Measurements from ENCODE around the gene FKBP5. TPM values are rescaled to one million over a fixed set of nuclear protein-coding genes. Genes with fewer than 3 reads are reported as not detected.
"Not testable (repeated sequence)": the region's sequence is repeated elsewhere in the genome, so short reads cannot be mapped to it uniquely, and the experiment has no call there.

Gene FKBP5
- total RNA-seq, 1 experiment from 2014 or later: 12.4 TPM

DNA sequence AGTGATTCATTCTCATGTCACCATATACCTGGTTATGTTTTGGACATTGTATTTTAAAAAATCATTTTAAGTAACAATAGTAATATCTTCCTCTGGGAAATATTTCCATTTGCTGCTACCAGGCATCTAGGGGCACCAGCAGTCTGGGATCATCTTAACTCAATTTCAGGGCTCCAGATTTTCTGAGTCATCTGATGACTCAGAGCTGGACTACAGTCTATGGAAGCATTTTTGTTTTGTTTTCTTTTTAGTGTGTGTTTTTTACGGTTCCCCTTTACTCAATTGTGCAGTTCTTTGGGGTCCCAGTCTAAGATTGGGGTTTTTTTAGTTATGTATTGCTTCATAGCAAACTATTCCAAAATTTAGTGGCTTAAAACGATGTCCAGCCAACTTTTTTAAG, 5.7 kb upstream of the FKBP5 start:
- H3K36me3 ChIP-seq (ENCODE audit: low read depth, low read length): no peaks in the 10 kb centered on the region
- POLR2A ChIA-PET (ENCODE audit: unreplicated experiment): no interaction called here
- no peaks in the 10 kb centered on the region for H3K9me2 ChIP-seq (replicated peaks; ENCODE audit: low read length)
- no peak overlapping the region for H3K9ac ChIP-seq (ENCODE audit: low read length)
- H3K79me2 ChIP-seq (ENCODE audit: low read length): no peaks in the 10 kb centered on the region
- H3K9me3 ChIP-seq (ENCODE audit: low read length): no peaks in the 10 kb centered on the region; the same call in 1 of the 2 replicates
- no peaks in the 10 kb centered on the region for H3K27me3 ChIP-seq (ENCODE audit: low read length)
- H4K20me1 ChIP-seq (ENCODE audit: low read length): no peaks in the 10 kb centered on the region
- H3K4me3 ChIP-seq (ENCODE audit: low read length): no peak overlapping the region
- H2AFZ ChIP-seq (ENCODE audit: low read length): no peak overlapping the region
- H3F3A ChIP-seq (ENCODE audit: low read length, unreplicated experiment): no peaks in the 10 kb centered on the region
- intact Hi-C loops (cut with micrococcal nuclease): no loop called here
- no peak overlapping the region for H3K27ac ChIP-seq (ENCODE audit: low read length)
- H3K4me2 ChIP-seq (ENCODE audit: low read length): no peak overlapping the region
- TF ChIP-seq, protein P1, sequence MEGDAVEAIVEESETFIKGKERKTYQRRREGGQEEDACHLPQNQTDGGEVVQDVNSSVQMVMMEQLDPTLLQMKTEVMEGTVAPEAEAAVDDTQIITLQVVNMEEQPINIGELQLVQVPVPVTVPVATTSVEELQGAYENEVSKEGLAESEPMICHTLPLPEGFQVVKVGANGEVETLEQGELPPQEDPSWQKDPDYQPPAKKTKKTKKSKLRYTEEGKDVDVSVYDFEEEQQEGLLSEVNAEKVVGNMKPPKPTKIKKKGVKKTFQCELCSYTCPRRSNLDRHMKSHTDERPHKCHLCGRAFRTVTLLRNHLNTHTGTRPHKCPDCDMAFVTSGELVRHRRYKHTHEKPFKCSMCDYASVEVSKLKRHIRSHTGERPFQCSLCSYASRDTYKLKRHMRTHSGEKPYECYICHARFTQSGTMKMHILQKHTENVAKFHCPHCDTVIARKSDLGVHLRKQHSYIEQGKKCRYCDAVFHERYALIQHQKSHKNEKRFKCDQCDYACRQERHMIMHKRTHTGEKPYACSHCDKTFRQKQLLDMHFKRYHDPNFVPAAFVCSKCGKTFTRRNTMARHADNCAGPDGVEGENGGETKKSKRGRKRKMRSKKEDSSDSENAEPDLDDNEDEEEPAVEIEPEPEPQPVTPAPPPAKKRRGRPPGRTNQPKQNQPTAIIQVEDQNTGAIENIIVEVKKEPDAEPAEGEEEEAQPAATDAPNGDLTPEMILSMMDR (conservative IDR thresholded peaks at IDR 0.05; ENCODE audit: low read depth, low read length): no peak
- TF ChIP-seq EZH2phosphoT487 (IDR thresholded peaks at IDR 0.05; ENCODE audit: borderline replicate concordance, low read length) (no peak), EZH2 (IDR thresholded peaks at IDR 0.05; ENCODE audit: low read length, unreplicated experiment) (no peak)
- ATAC-seq (0 out of 2 replicates have a peak, but pooled peaks have one; percentile 38), DNase-seq (peak; percentile 62)
- BruUV-seq (replicated peaks): no TSS peak
- CTCF ChIA-PET: no interaction called here
- H3K4me1 ChIP-seq (ENCODE audit: insufficient read depth, low read length): no peaks in the 10 kb centered on the region

DNA sequence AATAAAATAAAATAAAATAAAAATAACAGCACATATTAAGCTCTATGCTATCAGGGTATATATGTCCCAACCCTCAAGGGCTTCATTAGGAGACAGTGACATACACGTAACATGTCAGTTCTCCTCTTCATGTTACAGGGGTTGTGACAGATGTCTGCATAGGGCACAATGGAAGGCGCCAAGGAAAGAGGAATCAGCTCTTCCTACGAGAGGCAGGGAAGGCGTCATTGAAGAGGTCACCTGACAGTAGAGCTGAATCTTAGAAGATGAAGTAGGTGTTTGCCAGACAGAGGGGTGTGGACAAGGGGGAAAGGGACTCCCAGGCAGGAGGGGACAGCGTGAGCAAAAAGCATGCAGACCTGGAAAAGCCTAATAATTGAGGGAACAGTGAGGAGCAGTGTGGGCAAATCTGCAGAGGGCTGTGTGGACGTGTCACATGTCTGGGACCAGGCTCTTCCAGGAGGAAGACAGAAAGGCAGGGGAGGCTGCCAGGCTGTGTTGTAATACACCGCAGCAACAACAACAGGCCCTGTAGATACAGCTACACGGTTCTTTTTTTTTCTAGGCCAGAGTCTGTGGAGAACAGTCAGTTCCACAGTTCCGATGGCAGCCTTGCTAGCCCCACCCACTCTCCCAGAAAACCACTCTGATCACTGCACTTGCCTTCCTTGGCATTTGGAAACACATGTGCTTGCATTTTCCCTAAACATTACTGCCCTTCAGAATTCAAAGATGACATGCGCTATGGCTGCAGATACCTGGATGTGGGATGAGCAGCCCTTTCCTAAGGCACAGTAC, 2.5 kb upstream of the FKBP5 start:
- H3K36me3 ChIP-seq (ENCODE audit: low read depth, low read length): no peaks in the 10 kb centered on the region
- BruUV-seq (replicated peaks): no TSS peak
- H3K4me3 ChIP-seq (ENCODE audit: low read length): no peak overlapping the region
- H3K9me2 ChIP-seq (replicated peaks; ENCODE audit: low read length): no peaks in the 10 kb centered on the region
- H3K79me2 ChIP-seq (ENCODE audit: low read length): peaks cover 19% of the 10 kb centered on the region
- H3K27ac ChIP-seq (ENCODE audit: low read length): no peak overlapping the region
- H3K27me3 ChIP-seq (ENCODE audit: low read length): no peaks in the 10 kb centered on the region
- H3K9me3 ChIP-seq (ENCODE audit: low read length): no peaks in the 10 kb centered on the region; the same call in 1 of the 2 replicates
- H3K4me2 ChIP-seq (ENCODE audit: low read length): no peak overlapping the region
- no peaks in the 10 kb centered on the region for H4K20me1 ChIP-seq (ENCODE audit: low read length)
- H3K9ac ChIP-seq (ENCODE audit: low read length): no peak overlapping the region
- H3F3A ChIP-seq (ENCODE audit: low read length, unreplicated experiment): no peaks in the 10 kb centered on the region
- intact Hi-C loops (cut with micrococcal nuclease): no loop called here
- CTCF ChIA-PET: no interaction called here
- no peak for ATAC-seq
- POLR2A ChIA-PET (ENCODE audit: unreplicated experiment): no interaction called here
- TF ChIP-seq, protein P1 (conservative IDR thresholded peaks at IDR 0.05; ENCODE audit: low read depth, low read length): no peak
- TF ChIP-seq EZH2 (IDR thresholded peaks at IDR 0.05; ENCODE audit: low read length, unreplicated experiment) (no peak), EZH2phosphoT487 (IDR thresholded peaks at IDR 0.05; ENCODE audit: borderline replicate concordance, low read length) (no peak)
- H3K4me1 ChIP-seq (ENCODE audit: insufficient read depth, low read length): peaks cover 7% of the 10 kb centered on the region; the same call in 1 of the 2 replicates
- DNase-seq: no peak
- no peak overlapping the region for H2AFZ ChIP-seq (ENCODE audit: low read length)

DNA sequence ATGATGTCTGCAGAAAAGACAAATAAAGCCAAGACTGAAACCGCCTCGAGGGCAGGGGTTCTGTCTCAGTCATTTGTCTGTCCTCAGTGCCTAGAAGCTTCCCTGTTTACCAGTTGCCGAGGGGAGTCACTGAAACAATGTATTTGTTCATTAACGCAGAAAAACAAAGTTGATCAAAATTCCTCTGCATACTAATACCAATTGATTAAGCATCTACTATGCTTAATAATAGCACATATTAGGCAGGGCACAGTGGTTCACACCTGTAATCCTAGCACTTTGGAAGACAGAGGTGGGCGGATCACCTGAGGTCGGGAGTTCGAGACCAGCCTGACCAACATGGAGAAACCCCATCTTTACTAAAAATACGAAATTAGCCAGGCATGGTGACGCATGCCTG, 1.8 kb upstream of the FKBP5 start:
- ChIA-PET CTCF (no interaction called here), POLR2A (ENCODE audit: unreplicated experiment) (no interaction called here)
- intact Hi-C loops (cut with micrococcal nuclease): no loop called here
- Histone ChIP-seq H3F3A (ENCODE audit: low read length, unreplicated experiment) (no peaks in the 10 kb centered on the region), H3K4me3 (ENCODE audit: low read length) (no peak overlapping the region), H3K27me3 (ENCODE audit: low read length) (no peaks in the 10 kb centered on the region), H3K27ac (ENCODE audit: low read length) (no peak overlapping the region), H3K4me2 (ENCODE audit: low read length) (no peak overlapping the region), H3K9me3 (ENCODE audit: low read length) (no peaks in the 10 kb centered on the region; the same call in 1 of the 2 replicates), H3K36me3 (ENCODE audit: low read depth, low read length) (no peaks in the 10 kb centered on the region), H4K20me1 (ENCODE audit: low read length) (no peaks in the 10 kb centered on the region), H3K4me1 (ENCODE audit: insufficient read depth, low read length) (peaks cover 7% of the 10 kb centered on the region; the same call in 1 of the 2 replicates), H3K9ac (ENCODE audit: low read length) (no peak overlapping the region), H3K9me2 (replicated peaks; ENCODE audit: low read length) (no peaks in the 10 kb centered on the region), H3K79me2 (ENCODE audit: low read length) (peaks cover 25% of the 10 kb centered on the region), H2AFZ (ENCODE audit: low read length) (no peak overlapping the region)
- BruUV-seq (replicated peaks): no TSS peak
- no peak for TF ChIP-seq EZH2 (IDR thresholded peaks at IDR 0.05; ENCODE audit: low read length, unreplicated experiment)
- TF ChIP-seq EZH2phosphoT487 (IDR thresholded peaks at IDR 0.05; ENCODE audit: borderline replicate concordance, low read length): no peak
- TF ChIP-seq, protein P1 (conservative IDR thresholded peaks at IDR 0.05; ENCODE audit: low read depth, low read length): no peak
- DNase-seq: no peak
- ATAC-seq: no peak

DNA sequence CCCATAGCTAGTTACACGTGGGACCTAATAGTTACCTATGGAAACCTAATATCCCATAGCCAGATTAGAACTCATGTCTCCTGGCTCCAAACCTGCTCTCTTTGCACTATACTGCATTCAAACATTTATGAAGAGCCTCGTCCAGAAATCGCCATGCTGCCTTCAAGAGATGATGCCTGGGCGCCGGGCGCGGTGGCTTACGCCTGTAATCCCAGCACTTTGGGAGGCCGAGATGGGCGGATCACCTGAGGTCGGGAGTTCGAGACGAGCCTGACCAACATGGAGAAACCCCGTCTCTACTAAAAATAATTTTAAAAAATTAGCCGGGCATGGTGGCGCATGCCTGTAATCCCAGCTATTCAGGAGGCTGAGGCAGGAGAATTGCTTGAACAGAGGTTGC, 1.3 kb upstream of the FKBP5 start:
- H3K4me1 ChIP-seq (ENCODE audit: insufficient read depth, low read length); POLR2A ChIA-PET (ENCODE audit: unreplicated experiment); H3K27ac ChIP-seq (ENCODE audit: low read length): not testable (repeated sequence)

More for the DNA sequence above, 1.3 kb upstream of the FKBP5 start:
- BruUV-seq (replicated peaks); intact Hi-C loops (cut with micrococcal nuclease); H3K9me3 ChIP-seq (ENCODE audit: low read length); CTCF ChIA-PET; H3K4me2 ChIP-seq (ENCODE audit: low read length); H3K36me3 ChIP-seq (ENCODE audit: low read depth, low read length); H2AFZ ChIP-seq (ENCODE audit: low read length); H3K9me2 ChIP-seq (replicated peaks; ENCODE audit: low read length); H3K4me3 ChIP-seq (ENCODE audit: low read length); H3K27me3 ChIP-seq (ENCODE audit: low read length); H4K20me1 ChIP-seq (ENCODE audit: low read length); H3F3A ChIP-seq (ENCODE audit: low read length, unreplicated experiment); DNase-seq; H3K9ac ChIP-seq (ENCODE audit: low read length); ATAC-seq: not testable (repeated sequence)
- H3K79me2 ChIP-seq (ENCODE audit: low read length): peaks cover 30% of the 10 kb centered on the region

Measured in PC-3 (cell line).